Measurements from ENCODE around the gene ST3GAL3.

The ST3GAL3 gene

GRCh38 chr1:43958351-43959255 is 251.3 kb downstream of the ST3GAL3 start:
- no peak for TF ChIP-seq SIN3A (IDR thresholded peaks at IDR 0.05; ENCODE audit: borderline replicate concordance, insufficient read depth, low read length)
- no peak for TF ChIP-seq POLR2AphosphoS5 (IDR thresholded peaks at IDR 0.05; ENCODE audit: low read depth, low read length)
- no peak for TF ChIP-seq FOXP2 (optimal IDR thresholded peaks at IDR 0.05; ENCODE audit: borderline replicate concordance, extremely low read depth, extremely low read length, insufficient read depth)
- no peak for TF ChIP-seq TAF1 (IDR thresholded peaks at IDR 0.05; ENCODE audit: borderline replicate concordance, insufficient read depth, low read length)
- TF ChIP-seq REST (IDR thresholded peaks at IDR 0.05; ENCODE audit: insufficient read depth in 1 of 2, low read depth in 2 of 2, low read length in 2 of 2), result no peak

- TF ChIP-seq REST (IDR thresholded peaks at IDR 0.05; ENCODE audit: insufficient read depth in 1 of 2, low read depth in 2 of 2, low read length in 2 of 2), result no peak
- no peak for TF ChIP-seq FOXP2 (optimal IDR thresholded peaks at IDR 0.05; ENCODE audit: borderline replicate concordance, extremely low read depth, extremely low read length, insufficient read depth)
- TF ChIP-seq TAF1 (IDR thresholded peaks at IDR 0.05; ENCODE audit: borderline replicate concordance, insufficient read depth, low read length), result no peak
- no peak for TF ChIP-seq POLR2AphosphoS5 (IDR thresholded peaks at IDR 0.05; ENCODE audit: low read depth, low read length)
- TF ChIP-seq SIN3A (IDR thresholded peaks at IDR 0.05; ENCODE audit: borderline replicate concordance, insufficient read depth, low read length), result no peak
These were observed 253.5 kb downstream of the ST3GAL3 start for GRCh38 chr1:43960798-43961197.

GRCh38 chr1:43961692-43962091 is 254.4 kb downstream of the ST3GAL3 start:
- TF ChIP-seq REST (IDR thresholded peaks at IDR 0.05; ENCODE audit: insufficient read depth in 1 of 2, low read depth in 2 of 2, low read length in 2 of 2) (no peak), POLR2AphosphoS5 (IDR thresholded peaks at IDR 0.05; ENCODE audit: low read depth, low read length) (no peak), TAF1 (IDR thresholded peaks at IDR 0.05; ENCODE audit: borderline replicate concordance, insufficient read depth, low read length) (no peak), FOXP2 (optimal IDR thresholded peaks at IDR 0.05; ENCODE audit: borderline replicate concordance, extremely low read depth, extremely low read length, insufficient read depth) (no peak), SIN3A (IDR thresholded peaks at IDR 0.05; ENCODE audit: borderline replicate concordance, insufficient read depth, low read length) (no peak)

- TF ChIP-seq TAF1 (IDR thresholded peaks at IDR 0.05; ENCODE audit: borderline replicate concordance, insufficient read depth, low read length) (no peak), REST (IDR thresholded peaks at IDR 0.05; ENCODE audit: insufficient read depth in 1 of 2, low read depth in 2 of 2, low read length in 2 of 2) (no peak), SIN3A (IDR thresholded peaks at IDR 0.05; ENCODE audit: borderline replicate concordance, insufficient read depth, low read length) (no peak), POLR2AphosphoS5 (IDR thresholded peaks at IDR 0.05; ENCODE audit: low read depth, low read length) (no peak), FOXP2 (optimal IDR thresholded peaks at IDR 0.05; ENCODE audit: borderline replicate concordance, extremely low read depth, extremely low read length, insufficient read depth) (no peak)
These were observed 255.0 kb downstream of the ST3GAL3 start for GRCh38 chr1:43962324-43962723.

Measured in PFSK-1 (cell line).